GM12872 (cell line): ENCODE data around the gene DENND4A.

Source experiments
- TF ChIP-seq, protein P1 (sequence below): IDR thresholded peaks from 3 replicates; pipeline ENCODE4 v1.5.1; 2011; ENCODE audit warnings: low read depth, mild to moderate bottlenecking, low read length, moderate library complexity; ENCODE audit not compliant: insufficient read depth

DENND4A gene

DNA sequence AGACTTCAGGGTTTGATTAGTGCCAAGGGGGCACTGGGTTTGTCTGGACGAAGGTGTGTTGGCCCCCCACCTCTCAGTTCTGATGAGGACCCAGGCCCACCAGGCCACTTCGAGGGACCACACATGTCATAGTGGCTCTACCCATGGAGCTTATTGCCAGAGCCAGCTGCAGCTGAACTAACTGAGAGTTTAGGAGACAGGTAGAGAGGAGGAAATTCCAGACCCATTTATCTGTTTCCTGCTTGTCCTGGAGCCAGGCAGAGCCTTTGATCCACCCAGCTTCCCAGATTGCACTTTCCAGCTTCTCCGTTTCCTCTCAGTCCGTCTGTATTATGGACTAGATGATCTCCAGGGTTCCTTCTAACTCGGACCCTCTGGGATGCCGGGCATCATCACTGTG, 149.5 kb downstream of the DENND4A start:
- TF ChIP-seq, protein P1, sequence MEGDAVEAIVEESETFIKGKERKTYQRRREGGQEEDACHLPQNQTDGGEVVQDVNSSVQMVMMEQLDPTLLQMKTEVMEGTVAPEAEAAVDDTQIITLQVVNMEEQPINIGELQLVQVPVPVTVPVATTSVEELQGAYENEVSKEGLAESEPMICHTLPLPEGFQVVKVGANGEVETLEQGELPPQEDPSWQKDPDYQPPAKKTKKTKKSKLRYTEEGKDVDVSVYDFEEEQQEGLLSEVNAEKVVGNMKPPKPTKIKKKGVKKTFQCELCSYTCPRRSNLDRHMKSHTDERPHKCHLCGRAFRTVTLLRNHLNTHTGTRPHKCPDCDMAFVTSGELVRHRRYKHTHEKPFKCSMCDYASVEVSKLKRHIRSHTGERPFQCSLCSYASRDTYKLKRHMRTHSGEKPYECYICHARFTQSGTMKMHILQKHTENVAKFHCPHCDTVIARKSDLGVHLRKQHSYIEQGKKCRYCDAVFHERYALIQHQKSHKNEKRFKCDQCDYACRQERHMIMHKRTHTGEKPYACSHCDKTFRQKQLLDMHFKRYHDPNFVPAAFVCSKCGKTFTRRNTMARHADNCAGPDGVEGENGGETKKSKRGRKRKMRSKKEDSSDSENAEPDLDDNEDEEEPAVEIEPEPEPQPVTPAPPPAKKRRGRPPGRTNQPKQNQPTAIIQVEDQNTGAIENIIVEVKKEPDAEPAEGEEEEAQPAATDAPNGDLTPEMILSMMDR: no peak

DNA sequence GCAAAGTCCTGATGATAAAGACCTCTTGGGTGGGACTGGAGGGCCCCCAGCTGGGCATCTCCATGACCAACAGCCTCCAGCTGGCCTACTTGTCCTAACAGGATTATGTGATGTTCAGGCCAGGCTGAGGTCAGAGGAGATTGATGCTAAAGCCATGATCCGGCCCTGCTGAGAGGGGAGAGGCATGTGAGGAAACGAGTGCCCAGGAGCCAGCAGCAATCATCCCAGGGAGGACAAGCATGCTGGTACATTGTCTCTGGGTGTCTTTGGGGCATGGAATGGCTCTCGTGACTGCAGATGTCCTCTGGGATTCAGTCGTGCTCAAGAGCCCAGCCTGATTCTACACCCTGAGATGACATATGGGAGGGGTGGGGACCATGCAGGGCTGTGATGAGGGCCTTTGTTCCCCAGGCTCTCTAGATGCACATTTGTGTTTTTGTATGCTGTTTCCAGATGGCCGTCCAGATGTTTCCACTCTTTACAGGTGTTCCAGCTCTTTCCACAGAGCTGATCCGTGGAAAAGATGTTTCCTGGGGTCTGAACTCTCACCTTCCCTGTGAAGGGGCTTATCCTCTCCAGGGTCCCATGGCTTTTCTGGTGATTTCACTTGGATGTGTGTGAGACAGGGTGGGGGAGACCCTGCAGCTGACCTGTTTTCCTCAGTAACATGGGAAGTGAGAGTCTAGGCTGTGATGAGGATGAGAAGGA, 150.2 kb downstream of the DENND4A start:
- TF ChIP-seq, protein P1: no peak

DNA sequence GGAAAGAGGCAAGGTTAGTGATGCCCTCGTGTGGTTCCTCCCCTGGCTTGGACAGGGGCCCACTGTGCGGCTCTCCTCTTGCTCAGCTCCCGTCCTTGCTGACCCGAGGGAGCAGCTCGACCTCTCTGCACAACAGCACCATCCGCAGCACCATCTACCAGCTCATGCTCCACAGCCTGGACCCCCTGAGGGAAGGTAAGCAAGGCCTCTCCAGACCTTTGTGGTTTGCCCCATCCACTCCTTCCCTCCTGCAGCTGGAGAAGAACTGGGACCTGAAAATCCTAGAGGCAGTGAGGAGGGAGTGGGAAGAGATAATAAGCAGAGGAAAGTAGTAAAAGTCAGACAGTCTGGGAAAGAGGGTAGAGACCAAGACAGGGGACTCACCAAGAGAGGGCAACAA, 152.6 kb downstream of the DENND4A start:
- TF ChIP-seq, protein P1: no peak

DNA sequence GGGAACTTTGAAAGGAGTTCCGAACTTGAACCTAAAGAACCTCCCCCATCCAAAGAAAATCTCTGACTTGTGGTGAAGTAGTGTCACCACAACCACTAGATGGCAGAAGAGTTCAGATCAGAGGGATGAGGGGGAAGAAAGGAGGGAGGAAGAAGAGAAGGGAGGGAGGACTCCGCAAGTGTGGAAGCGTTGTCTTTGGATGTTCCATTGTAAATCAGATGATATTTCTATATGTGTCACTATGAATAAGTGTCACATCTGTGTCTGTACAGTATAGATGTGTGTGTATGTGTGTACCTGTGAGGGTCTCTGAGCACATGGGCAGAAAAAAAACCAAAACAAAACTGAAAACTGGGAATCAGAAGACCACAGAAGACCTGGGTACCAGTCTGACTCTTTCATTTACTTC, 153.4 kb downstream of the DENND4A start:
- TF ChIP-seq, protein P1: peak; percentile 71

DNA sequence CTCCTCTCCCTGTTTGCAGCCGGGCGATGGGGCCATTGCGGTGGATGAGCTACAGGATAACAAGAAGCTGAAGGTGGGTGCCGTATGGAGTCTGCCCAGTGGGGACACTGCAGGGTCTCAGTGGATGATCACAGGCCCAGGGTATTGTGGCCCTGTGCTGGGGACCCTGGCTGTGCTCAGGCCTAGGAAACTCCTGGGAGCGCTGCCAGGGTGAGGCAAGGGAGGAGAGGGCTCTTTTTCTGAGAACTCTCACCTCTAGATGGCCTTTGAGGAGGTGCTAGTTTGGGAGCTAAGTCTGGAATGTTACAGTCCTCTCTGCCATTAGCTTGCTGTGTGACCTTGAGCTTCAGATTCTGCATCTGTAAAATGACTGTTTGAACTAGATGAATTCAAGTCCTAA, 154.0 kb downstream of the DENND4A start:
- TF ChIP-seq, protein P1: no peak

DNA sequence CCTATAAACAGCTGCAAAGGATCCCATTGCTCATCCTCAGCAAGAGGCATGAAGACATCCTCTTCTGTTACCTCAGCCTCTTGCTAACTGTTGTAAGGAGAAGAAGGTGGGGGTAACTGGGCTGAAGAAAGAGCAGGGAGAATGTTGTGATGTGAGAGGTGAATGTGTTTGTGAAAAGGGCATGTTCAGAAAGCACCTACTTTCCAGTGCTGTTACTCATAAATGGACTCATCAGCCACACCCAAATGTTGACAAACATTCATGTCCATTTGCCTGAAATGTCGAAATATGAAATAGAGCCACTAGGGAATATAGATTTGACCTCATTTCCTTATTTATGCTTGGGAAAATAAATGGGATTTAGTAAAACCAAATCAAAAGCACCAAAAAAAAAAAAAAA, 157.7 kb downstream of the DENND4A start:
- TF ChIP-seq, protein P1: no peak

DNA sequence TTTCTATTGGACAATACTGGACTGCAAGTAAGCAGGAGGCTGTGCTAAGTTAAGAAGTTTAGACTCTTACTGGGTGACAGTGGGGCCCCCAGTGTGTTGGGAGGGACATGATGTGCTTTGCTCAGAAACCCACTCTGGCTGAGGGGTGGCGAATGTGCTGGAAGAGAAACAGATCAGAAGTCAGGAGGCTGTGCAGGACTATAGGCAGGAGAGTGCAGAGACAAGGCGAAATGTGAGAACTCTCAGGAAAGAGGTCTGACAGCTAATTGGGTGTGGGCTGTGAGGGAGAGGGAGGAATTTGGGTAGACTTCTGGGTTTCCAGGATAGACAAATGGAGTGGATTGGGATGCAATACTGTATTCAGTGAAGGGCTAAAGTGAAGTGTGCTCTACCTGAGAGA, 158.3 kb downstream of the DENND4A start:
- TF ChIP-seq, protein P1: no peak
